Astrocyte of the cerebellum (primary cell): Measurements from ENCODE around the gene NDUFAF7.

Experiments
- DNase-seq: peaks from one replicate; pipeline ENCODE4 v3.0.0-alpha.2; 2011; ENCODE audit warnings: low read depth
- H3K4me3 ChIP-seq: 2 replicates; pipeline ENCODE4 v1.5.1; 2011; ENCODE audit warnings: mild to moderate bottlenecking, low read depth, low read length, moderate library complexity
- in situ Hi-C: cut with HindIII; loops from 2 replicates; pipeline ENCODE4 v1.10.0; 2017; ENCODE audit warnings: low sequenced_read_pairs
- TF ChIP-seq, protein P1 (sequence below): IDR thresholded peaks from 2 replicates; pipeline ENCODE4 v1.5.1; 2012; ENCODE audit warnings: low read length, low read depth, moderate library complexity, mild to moderate bottlenecking; ENCODE audit errors: missing control alignments

NDUFAF7 gene, protein sequence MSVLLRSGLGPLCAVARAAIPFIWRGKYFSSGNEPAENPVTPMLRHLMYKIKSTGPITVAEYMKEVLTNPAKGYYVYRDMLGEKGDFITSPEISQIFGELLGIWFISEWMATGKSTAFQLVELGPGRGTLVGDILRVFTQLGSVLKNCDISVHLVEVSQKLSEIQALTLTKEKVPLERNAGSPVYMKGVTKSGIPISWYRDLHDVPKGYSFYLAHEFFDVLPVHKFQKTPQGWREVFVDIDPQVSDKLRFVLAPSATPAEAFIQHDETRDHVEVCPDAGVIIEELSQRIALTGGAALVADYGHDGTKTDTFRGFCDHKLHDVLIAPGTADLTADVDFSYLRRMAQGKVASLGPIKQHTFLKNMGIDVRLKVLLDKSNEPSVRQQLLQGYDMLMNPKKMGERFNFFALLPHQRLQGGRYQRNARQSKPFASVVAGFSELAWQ

DNA sequence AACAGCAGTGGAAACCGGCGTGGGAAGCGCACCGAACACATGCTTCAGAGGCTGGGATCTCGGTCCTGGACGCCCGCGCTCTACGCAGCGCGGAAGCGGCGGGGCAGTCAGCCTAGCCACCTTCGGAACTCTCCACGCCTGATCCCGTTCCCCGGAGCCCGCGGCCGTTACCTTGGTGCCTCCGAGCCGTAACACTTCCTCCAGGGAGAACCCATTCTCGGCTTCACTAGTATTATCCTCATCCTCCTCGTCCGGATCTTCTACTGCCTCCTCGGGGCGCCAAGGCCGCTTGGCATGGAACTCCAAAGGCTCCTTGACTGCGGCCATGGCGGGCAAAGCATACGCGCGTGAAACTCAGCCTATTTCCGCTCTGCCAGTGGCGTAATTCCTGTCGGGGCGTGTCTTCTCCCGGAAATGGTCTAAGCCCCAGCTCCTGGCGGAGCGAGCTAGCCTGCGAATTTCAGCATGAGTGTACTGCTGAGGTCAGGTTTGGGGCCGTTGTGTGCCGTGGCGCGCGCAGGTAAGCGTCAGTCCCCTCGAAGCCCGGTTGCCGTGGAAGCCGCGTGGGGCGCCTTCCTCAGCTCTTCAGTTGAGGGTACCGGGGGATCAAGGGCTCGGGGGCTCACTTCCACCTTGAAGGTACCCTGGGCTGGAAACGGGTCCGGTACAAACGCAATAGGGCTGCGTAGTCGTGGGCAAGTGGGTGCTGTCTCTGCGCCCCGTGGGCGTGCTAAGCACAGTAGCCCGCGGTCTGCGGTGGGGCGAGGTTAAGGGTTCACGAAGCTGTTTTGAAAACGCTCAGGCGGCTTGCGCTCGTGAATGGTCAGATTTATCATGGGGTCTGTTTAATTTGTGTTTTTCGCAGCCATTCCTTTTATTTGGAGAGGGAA, at the start of gene NDUFAF7, which contains the start of gene CEBPZ:
TSS of gene NDUFAF7 (plus strand) at position 418 of the 890 bp plus-strand sequence. CDS start at position 466, 48 bp downstream.
TSS of gene CEBPZ (minus strand) at position 356 of the 890 bp plus-strand sequence. CDS start at position 327, 29 bp downstream.
- peak; percentile 85 for DNase-seq
- in situ Hi-C loops: no loop called here
- TF ChIP-seq, protein P1, sequence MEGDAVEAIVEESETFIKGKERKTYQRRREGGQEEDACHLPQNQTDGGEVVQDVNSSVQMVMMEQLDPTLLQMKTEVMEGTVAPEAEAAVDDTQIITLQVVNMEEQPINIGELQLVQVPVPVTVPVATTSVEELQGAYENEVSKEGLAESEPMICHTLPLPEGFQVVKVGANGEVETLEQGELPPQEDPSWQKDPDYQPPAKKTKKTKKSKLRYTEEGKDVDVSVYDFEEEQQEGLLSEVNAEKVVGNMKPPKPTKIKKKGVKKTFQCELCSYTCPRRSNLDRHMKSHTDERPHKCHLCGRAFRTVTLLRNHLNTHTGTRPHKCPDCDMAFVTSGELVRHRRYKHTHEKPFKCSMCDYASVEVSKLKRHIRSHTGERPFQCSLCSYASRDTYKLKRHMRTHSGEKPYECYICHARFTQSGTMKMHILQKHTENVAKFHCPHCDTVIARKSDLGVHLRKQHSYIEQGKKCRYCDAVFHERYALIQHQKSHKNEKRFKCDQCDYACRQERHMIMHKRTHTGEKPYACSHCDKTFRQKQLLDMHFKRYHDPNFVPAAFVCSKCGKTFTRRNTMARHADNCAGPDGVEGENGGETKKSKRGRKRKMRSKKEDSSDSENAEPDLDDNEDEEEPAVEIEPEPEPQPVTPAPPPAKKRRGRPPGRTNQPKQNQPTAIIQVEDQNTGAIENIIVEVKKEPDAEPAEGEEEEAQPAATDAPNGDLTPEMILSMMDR: no peak

DNA sequence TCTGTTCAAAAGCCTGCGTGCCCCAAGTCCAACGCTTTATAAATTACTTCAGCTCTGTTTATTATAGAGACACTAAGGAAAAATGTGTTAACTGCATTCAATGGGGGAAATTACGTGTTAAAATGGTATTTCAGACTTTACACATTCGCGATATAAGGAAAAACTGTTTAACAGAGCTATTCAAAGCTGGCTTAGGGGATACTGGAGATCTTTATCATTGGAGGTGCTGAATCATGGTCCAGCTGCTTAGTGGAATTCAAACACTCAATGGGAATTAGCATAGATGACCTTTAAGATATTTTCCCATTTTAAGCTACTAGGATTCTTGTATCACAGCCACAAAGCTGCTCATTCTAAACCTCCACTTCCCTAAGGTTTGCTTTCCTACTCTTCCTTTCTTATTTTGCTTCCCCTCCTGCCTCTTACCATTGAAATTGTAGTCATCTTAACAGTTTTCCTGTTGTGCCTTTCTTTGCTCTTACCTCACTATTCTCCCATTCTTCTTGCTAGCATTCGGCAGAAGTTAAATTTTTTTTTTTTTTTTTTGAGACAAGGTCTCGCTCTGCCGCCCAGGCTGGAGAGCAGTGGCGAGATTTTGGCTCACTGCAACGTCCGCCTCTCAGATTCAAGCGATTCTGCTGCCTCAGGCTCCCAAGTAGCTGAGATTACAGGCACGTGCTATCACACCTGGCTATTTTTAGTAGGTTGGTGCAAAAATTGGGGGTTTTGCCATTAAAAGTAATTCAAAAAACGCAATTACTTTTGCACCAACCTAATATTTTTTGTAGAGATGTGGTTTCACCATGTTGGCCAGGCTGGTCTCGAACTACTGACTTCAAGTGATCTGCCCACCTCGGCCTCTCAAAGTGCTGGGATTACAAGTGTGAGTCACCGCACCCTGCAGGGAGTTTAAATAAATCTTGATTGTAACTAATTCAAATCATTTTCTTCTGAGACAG, 49.5 kb upstream of the NDUFAF7 start:
- TF ChIP-seq, protein P1: no peak
- in situ Hi-C loops: no loop called here
- no peak overlapping the region for H3K4me3 ChIP-seq
- no peak for DNase-seq

More for the DNA sequence above, at the start of gene NDUFAF7, which contains the start of gene CEBPZ:
- H3K4me3 ChIP-seq: peak within 1 kb of the TSS; percentile 99

DNA sequence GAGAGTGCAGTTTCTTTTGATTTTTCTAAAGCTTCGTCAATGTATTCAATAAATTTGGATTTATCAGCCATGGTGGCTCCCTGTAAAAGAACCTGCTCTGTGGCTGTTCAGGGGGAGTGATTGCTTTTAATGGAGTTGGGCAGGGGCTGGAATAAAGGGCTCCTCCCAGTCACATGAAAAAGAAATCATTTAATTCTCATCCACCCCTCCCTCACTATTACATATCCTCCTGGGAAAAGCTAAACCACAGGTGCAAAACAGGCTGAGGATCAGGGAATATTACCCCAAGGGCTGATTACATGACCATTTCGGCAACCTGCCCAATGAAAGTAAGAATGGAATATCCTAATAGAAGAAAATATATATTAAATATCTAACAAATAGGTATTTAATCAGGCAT, 42.9 kb upstream of the NDUFAF7 start, which contains the start of gene SULT6B1:
TSS of gene SULT6B1 (minus strand) at position 101 of the 400 bp plus-strand sequence. CDS start at position 71, 30 bp downstream.
- no peak within 1 kb of the TSS for H3K4me3 ChIP-seq
- in situ Hi-C loops: no loop called here
- TF ChIP-seq, protein P1: no peak
- DNase-seq: no peak

DNA sequence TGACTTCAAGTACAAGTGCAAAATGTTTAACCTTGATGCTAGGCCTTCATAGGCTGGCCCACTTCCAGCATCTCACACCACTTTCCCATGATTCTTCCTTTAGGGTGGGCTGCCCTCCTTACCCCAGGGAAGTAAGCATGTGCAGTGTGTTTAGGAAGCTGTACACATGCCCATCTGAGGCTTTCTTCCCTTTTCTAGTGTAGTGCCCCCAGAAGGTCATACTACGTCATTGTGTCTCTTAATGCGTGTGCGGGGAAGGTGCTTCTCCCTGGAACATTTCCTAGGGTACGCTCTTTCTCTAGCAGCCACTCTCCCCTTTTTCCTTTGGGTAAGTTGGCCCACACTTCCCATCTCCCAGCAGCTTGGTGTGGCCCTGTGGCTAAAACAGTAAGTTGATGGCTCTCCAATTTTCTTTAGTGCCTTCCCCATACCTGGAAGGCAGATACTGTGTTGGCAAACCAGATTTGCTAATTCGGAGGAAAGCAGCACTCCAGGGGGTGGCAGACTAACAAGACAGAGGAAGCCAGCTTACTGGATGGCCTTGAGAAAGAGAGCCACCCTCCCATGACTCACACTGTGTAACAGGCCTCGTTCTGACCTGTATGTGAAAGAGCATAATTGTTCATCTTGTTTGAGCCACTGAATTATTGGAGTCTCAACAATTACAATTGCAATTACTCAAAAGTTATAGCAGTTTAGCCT, 41.9 kb upstream of the NDUFAF7 start:
- DNase-seq: peak; percentile 84
- in situ Hi-C loops: no loop called here
- TF ChIP-seq, protein P1: no peak
- no peak overlapping the region for H3K4me3 ChIP-seq

DNA sequence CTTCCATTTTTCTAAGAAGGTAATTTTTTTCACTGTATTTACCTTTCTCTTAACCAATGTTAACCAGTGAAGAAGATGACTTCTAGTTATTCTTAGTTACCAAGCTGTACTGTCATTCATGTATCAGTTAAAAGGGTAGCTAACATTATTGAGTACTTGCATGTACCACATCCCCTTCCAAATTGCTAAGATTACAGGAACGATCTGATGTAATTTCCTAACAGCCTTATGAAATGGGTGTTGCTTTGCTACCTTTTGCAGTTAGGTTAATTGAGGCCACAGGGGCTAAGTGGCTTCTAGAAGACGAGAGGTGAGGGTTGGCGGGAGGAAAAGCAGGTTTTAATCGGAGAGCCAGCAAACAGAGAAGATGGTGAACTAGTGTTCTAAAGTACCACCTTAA, 41.2 kb upstream of the NDUFAF7 start:
- H3K4me3 ChIP-seq: no peak overlapping the region
- TF ChIP-seq, protein P1: no peak
- no peak for DNase-seq
- in situ Hi-C loops: no loop called here
